ENCODE data around the gene ETV6. TPM values are rescaled to one million over a fixed set of nuclear protein-coding genes. Genes with fewer than 3 reads are reported as not detected.

The ETV6 gene
- total and polyA plus RNA-seq, 8 donors, result 5.1 to 31.6 (median 18.2) TPM

GRCh38 chr12:11815397-11815796 lies 165.9 kb downstream of the ETV6 start:
- H3K27ac ChIP-seq, result no peak overlapping the region
- no peak for TF ChIP-seq CTCF (IDR thresholded peaks at IDR 0.05)
- no peaks in the 10 kb centered on the region for H3K36me3 ChIP-seq
- WGBS, 2 donors, result 83 to 88% methylated on average over 5 of the region's 5 CpGs
- no peak overlapping the region for H3K4me3 ChIP-seq
- H3K9me3 ChIP-seq, result no peaks in the 10 kb centered on the region
- no peak for DNase-seq
- peak in 1 of 4 donors; percentile 14 for ATAC-seq
- intact Hi-C loops (cut with DNase I), result no loop called here
- no peaks in the 10 kb centered on the region for H3K27me3 ChIP-seq
- FAIRE-seq, result no peak
- peaks cover 7 to 54% (median 17%) of the 10 kb centered on the region in 3 donors for H3K4me1 ChIP-seq

- no peak for FAIRE-seq
- no peaks in the 10 kb centered on the region for H3K9me3 ChIP-seq
- DNase-seq, result no peak
- no peak for TF ChIP-seq CTCF (IDR thresholded peaks at IDR 0.05)
- H3K27me3 ChIP-seq, result no peaks in the 10 kb centered on the region
- H3K4me1 ChIP-seq, result peaks cover 0 to 28% (median 0%) of the 10 kb centered on the region in 3 donors
- 96 to 97% methylated on average over 4 of the region's 4 CpGs for WGBS, 2 donors
- no peak overlapping the region for H3K4me3 ChIP-seq
- H3K36me3 ChIP-seq, result no peaks in the 10 kb centered on the region
- intact Hi-C loops (cut with DNase I), result no loop called here
- H3K27ac ChIP-seq, result no peak overlapping the region
- ATAC-seq, result no peak
Observed at GRCh38 chr12:11819643-11820042, 170.2 kb downstream of the ETV6 start.

GRCh38 chr12:11820476-11820875 lies 171.0 kb downstream of the ETV6 start:
- no peaks in the 10 kb centered on the region for H3K27me3 ChIP-seq
- H3K36me3 ChIP-seq, result no peaks in the 10 kb centered on the region
- no peaks in the 10 kb centered on the region for H3K9me3 ChIP-seq
- no peak for DNase-seq
- peaks cover 0 to 20% (median 0%) of the 10 kb centered on the region in 3 donors for H3K4me1 ChIP-seq
- WGBS, 2 donors, result 97 to 99% methylated on average over 3 of the region's 3 CpGs
- no peak overlapping the region for H3K27ac ChIP-seq
- intact Hi-C loops (cut with DNase I), result no loop called here
- no peak overlapping the region for H3K4me3 ChIP-seq
- ATAC-seq, result no peak
- TF ChIP-seq CTCF (IDR thresholded peaks at IDR 0.05), result no peak
- FAIRE-seq, result no peak

GRCh38 chr12:11821386-11822080 lies 172.1 kb downstream of the ETV6 start:
- TF ChIP-seq CTCF (IDR thresholded peaks at IDR 0.05), result no peak
- Histone ChIP-seq H3K4me1 (peaks cover 0 to 20% (median 0%) of the 10 kb centered on the region in 3 donors), H3K9me3 (no peaks in the 10 kb centered on the region), H3K36me3 (no peaks in the 10 kb centered on the region), H3K27me3 (no peaks in the 10 kb centered on the region), H3K4me3 (no peak overlapping the region), H3K27ac (peak overlapping the region in 1 of 4 donors; percentile 60)
- ATAC-seq (no peak), FAIRE-seq (no peak), DNase-seq (no peak)
- intact Hi-C loops (cut with DNase I), result no loop called here
- WGBS, 2 donors, result 91 to 94% methylated on average over 10 of the region's 10 CpGs
